PC-3 (cell line): ENCODE measurements around the gene HEXIM1. TPM values are rescaled to one million over a fixed set of nuclear protein-coding genes. Genes with fewer than 3 reads are reported as not detected.

ENCODE experiments used
- ATAC-seq: fragments of 200-7000 bp; cut with Tn5 transposase; 2 replicates; pipeline ENCODE4 v1.9.1; 2020; ENCODE audit warnings: mild to moderate bottlenecking, moderate library complexity
- BruUV-seq: library from RNA; stranded (reverse); fragments of 400-500 nt; replicated peaks from 2 replicates; lab custom pipeline; 2021; lab: Mats Ljungman, UMichigan
- CTCF ChIA-PET: fragments of 300-600 bp; sonication (Branson Sonifier 250); formaldehyde crosslinking; loops from one replicate; lab custom pipeline; 2022; ENCODE audit warnings: antibody characterized with exemption; lab: Charles Lee
- POLR2A ChIA-PET: fragments of 300-600 bp; sonication (Branson Sonifier 250); formaldehyde crosslinking; loops from one replicate; lab custom pipeline; 2022; ENCODE audit warnings: antibody characterized with exemption; ENCODE audit not compliant: unreplicated experiment; lab: Charles Lee
- DNase-seq: peaks from one replicate; pipeline ENCODE4 v3.0.0-alpha.2; 2015
- H2AFZ ChIP-seq: fragments of 300-600 bp; sonication (generic); 2 replicates; pipeline ENCODE4 v1.6.0; 2016; ENCODE audit warnings: antibody characterized with exemption, low read length
- H3F3A ChIP-seq: fragments of 300-600 bp; sonication (generic); one replicate; pipeline ENCODE4 v1.6.0; 2017; ENCODE audit warnings: antibody characterized with exemption, low read length, control low read depth, mild to moderate bottlenecking; ENCODE audit not compliant: unreplicated experiment
- H3K27ac ChIP-seq: fragments of 300-600 bp; sonication (generic); 2 replicates; pipeline ENCODE4 v1.5.1; 2016; ENCODE audit warnings: mild to moderate bottlenecking, low read length
- H3K27me3 ChIP-seq: fragments of 300-600 bp; sonication (generic); 2 replicates; pipeline ENCODE4 v1.6.1; 2016; ENCODE audit warnings: low read length, mixed read lengths
- H3K36me3 ChIP-seq: fragments of 300-600 bp; sonication (generic); 2 replicates; pipeline ENCODE4 v1.6.1; 2016; ENCODE audit warnings: low read depth, mixed run types, low read length, mixed read lengths
- H3K4me1 ChIP-seq: fragments of 300-600 bp; sonication (generic); 2 replicates; pipeline ENCODE4 v1.5.1; 2016; ENCODE audit warnings: low read length; ENCODE audit not compliant: insufficient read depth
- H3K4me2 ChIP-seq: fragments of 300-600 bp; sonication (generic); 2 replicates; pipeline ENCODE4 v1.6.0; 2016; ENCODE audit warnings: low read length
- H3K4me3 ChIP-seq: fragments of 300-600 bp; sonication (generic); 2 replicates; pipeline ENCODE4 v1.5.1; 2016; ENCODE audit warnings: mild to moderate bottlenecking, low read length, mixed read lengths
- H3K79me2 ChIP-seq: fragments of 300-600 bp; sonication (generic); 2 replicates; pipeline ENCODE4 v1.6.1; 2017; ENCODE audit warnings: low read length, mixed read lengths
- H3K9ac ChIP-seq: fragments of 300-600 bp; sonication (generic); 2 replicates; pipeline ENCODE4 v1.6.0; 2016; ENCODE audit warnings: mild to moderate bottlenecking, low read length
- H3K9me2 ChIP-seq: fragments of 300-600 bp; sonication (generic); replicated peaks from 2 replicates; pipeline ENCODE4 v1.6.1; 2016; ENCODE audit warnings: mixed run types, low read length, mixed read lengths
- H3K9me3 ChIP-seq: fragments of 300-600 bp; sonication (generic); 2 replicates; pipeline ENCODE4 v1.6.1; 2016; ENCODE audit warnings: low read length, mixed read lengths
- H4K20me1 ChIP-seq: fragments of 300-600 bp; sonication (generic); 2 replicates; pipeline ENCODE4 v1.6.1; 2016; ENCODE audit warnings: low read length, mixed read lengths
- EZH2 ChIP-seq: fragments of 300-600 bp; sonication (generic); IDR thresholded peaks from one replicate; pipeline ENCODE4 v1.6.1; 2017; ENCODE audit warnings: antibody characterized with exemption, mild to moderate bottlenecking, low read length; ENCODE audit not compliant: unreplicated experiment
- EZH2phosphoT487 ChIP-seq: fragments of 300-600 bp; sonication (generic); IDR thresholded peaks from 2 replicates; pipeline ENCODE4 v1.6.1; 2018; ENCODE audit warnings: mild to moderate bottlenecking, antibody characterized with exemption, low read length, borderline replicate concordance
- intact Hi-C: fragments of 100-400 bp; cut with micrococcal nuclease; formaldehyde crosslinking; loops from 2 replicates; pipeline ENCODE4 v1.9.0; 2023
- total RNA-seq: library from RNA; depleted of rRNA; stranded (reverse); fragments of >200 nt; gene quantifications from 2 replicates; pipeline ENCODE4 v1.2.3, GENCODE V29; 2014
- TF ChIP-seq, protein P1 (sequence below): fragments of 300-600 bp; sonication (generic); conservative IDR thresholded peaks from 2 replicates; pipeline ENCODE4 v1.5.1; 2017; ENCODE audit warnings: antibody characterized with exemption, low read depth, mild to moderate bottlenecking, low read length

Gene HEXIM1
- total RNA-seq, 1 experiment from 2014 or later, result 47.3 TPM

DNA sequence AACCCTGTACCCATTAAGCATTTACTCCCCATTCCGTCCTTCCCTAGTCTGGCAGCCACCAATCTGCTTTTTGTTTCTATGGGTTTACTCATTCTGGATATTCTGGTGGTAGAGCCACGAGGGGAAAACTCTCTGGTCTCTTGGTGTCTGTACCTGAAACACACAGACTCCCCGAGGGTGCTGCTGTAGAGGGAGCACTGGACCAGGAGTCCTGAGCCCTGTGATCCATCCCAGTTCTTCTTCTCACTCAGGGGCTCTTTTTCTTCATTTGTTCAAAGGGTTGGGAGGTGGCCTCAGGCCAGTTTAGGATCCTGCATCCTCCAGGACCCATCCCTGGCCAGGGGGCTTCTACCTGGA lies 27.5 kb downstream of the HEXIM1 start:
- no peak for ATAC-seq
- peak overlapping the region; percentile 8; the same call in 1 of the 2 replicates for H3K4me3 ChIP-seq
- H3K4me2 ChIP-seq, result peak overlapping the region; percentile 60
- no peaks in the 10 kb centered on the region for H3K36me3 ChIP-seq
- H3K9me3 ChIP-seq, result no peaks in the 10 kb centered on the region
- H2AFZ ChIP-seq, result peak overlapping the region; percentile 58
- H3K27ac ChIP-seq, result peak overlapping the region; percentile 66
- CTCF ChIA-PET, result interaction anchor here (0.8 to 1.4 kb wide), 4 partner anchors 22 to 40 kb away, joined by 3 to 21 read pairs (median 8); partner anchors contain the start of genes ACBD4 and HEXIM1
- H3K9me2 ChIP-seq, result no peaks in the 10 kb centered on the region
- no peak overlapping the region for H3K9ac ChIP-seq
- POLR2A ChIA-PET, result interaction anchor here (0.6 to 1.4 kb wide), 4 partner anchors 15 to 27 kb away, joined by 5 to 48 read pairs (median 10); partner anchors contain the start of gene HEXIM1
- H4K20me1 ChIP-seq, result no peaks in the 10 kb centered on the region
- intact Hi-C loops, result no loop called here
- BruUV-seq, result no TSS peak
- H3K27me3 ChIP-seq, result no peaks in the 10 kb centered on the region
- H3K79me2 ChIP-seq, result no peaks in the 10 kb centered on the region
- peaks cover 50% of the 10 kb centered on the region for H3K4me1 ChIP-seq
- no peak for TF ChIP-seq EZH2
- no peak for DNase-seq
- peaks cover 17% of the 10 kb centered on the region for H3F3A ChIP-seq

- CTCF ChIA-PET, result interaction anchor here (0.6 kb wide), 1 partner anchor 42 kb away, joined by 3 read pairs; the partner anchor contains the start of gene ACBD4
- H3K27ac ChIP-seq, result no peak overlapping the region
- POLR2A ChIA-PET, result no interaction called here
Measured at GRCh38 chr17:45177563-45177962, 29.3 kb downstream of the HEXIM1 start.

GRCh38 chr17:45184144-45184543 lies 35.9 kb downstream of the HEXIM1 start:
- CTCF ChIA-PET, result interaction anchor here (0.7 to 1.1 kb wide), 2 partner anchors 14 to 49 kb away, joined by 3 read pairs; partner anchors contain the start of gene ACBD4
- no peak for ATAC-seq

More at GRCh38 chr17:45177563-45177962, 29.3 kb downstream of the HEXIM1 start:
- H2AFZ ChIP-seq, result no peak overlapping the region
- DNase-seq (no peak), ATAC-seq (no peak)
- peaks cover 14% of the 10 kb centered on the region for H3F3A ChIP-seq
- H3K4me3 ChIP-seq, result no peak overlapping the region
- H4K20me1 ChIP-seq, result no peaks in the 10 kb centered on the region
- H3K36me3 ChIP-seq, result no peaks in the 10 kb centered on the region
- TF ChIP-seq, protein P1, sequence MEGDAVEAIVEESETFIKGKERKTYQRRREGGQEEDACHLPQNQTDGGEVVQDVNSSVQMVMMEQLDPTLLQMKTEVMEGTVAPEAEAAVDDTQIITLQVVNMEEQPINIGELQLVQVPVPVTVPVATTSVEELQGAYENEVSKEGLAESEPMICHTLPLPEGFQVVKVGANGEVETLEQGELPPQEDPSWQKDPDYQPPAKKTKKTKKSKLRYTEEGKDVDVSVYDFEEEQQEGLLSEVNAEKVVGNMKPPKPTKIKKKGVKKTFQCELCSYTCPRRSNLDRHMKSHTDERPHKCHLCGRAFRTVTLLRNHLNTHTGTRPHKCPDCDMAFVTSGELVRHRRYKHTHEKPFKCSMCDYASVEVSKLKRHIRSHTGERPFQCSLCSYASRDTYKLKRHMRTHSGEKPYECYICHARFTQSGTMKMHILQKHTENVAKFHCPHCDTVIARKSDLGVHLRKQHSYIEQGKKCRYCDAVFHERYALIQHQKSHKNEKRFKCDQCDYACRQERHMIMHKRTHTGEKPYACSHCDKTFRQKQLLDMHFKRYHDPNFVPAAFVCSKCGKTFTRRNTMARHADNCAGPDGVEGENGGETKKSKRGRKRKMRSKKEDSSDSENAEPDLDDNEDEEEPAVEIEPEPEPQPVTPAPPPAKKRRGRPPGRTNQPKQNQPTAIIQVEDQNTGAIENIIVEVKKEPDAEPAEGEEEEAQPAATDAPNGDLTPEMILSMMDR, result no peak
- TF ChIP-seq EZH2phosphoT487 (no peak), EZH2 (no peak)
- no peaks in the 10 kb centered on the region for H3K9me3 ChIP-seq
- peaks cover 31% of the 10 kb centered on the region for H3K4me1 ChIP-seq
- H3K9ac ChIP-seq, result no peak overlapping the region
- H3K9me2 ChIP-seq, result no peaks in the 10 kb centered on the region
- H3K27me3 ChIP-seq, result no peaks in the 10 kb centered on the region
- no peak overlapping the region for H3K4me2 ChIP-seq
- intact Hi-C loops, result no loop called here
- BruUV-seq, result no TSS peak
- no peaks in the 10 kb centered on the region for H3K79me2 ChIP-seq

More at GRCh38 chr17:45184144-45184543, 35.9 kb downstream of the HEXIM1 start:
- H2AFZ ChIP-seq, result peak overlapping the region; percentile 48; the same call in 1 of the 2 replicates
- no peaks in the 10 kb centered on the region for H3K9me3 ChIP-seq
- no peaks in the 10 kb centered on the region for H3K36me3 ChIP-seq
- H3K4me1 ChIP-seq, result peaks cover 7% of the 10 kb centered on the region
- intact Hi-C loops, result no loop called here
- no peak overlapping the region for H3K9ac ChIP-seq
- no peaks in the 10 kb centered on the region for H3K79me2 ChIP-seq
- 0 out of 2 replicates have a peak overlapping the region, but pooled peaks have one; percentile 3 for H3K4me2 ChIP-seq
- H3F3A ChIP-seq, result no peaks in the 10 kb centered on the region
- no peaks in the 10 kb centered on the region for H4K20me1 ChIP-seq
- BruUV-seq, result no TSS peak
- H3K27ac ChIP-seq, result peak overlapping the region; percentile 39
- no peaks in the 10 kb centered on the region for H3K27me3 ChIP-seq
- H3K4me3 ChIP-seq, result no peak overlapping the region
- no peak for TF ChIP-seq EZH2
- TF ChIP-seq, protein P1, result no peak
- no peak for TF ChIP-seq EZH2phosphoT487
- POLR2A ChIA-PET, result interaction anchor here (0.7 kb wide), 1 partner anchor 40 kb away, joined by 6 read pairs; no protein-coding TSS in a partner anchor
- no peaks in the 10 kb centered on the region for H3K9me2 ChIP-seq
- DNase-seq, result no peak
